H9 (cell line): ENCODE data around the gene BMP3. TPM values are rescaled to one million over a fixed set of nuclear protein-coding genes. Genes with fewer than 3 reads are reported as not detected.

Experiments
- DNase-seq: peaks from one replicate; pipeline ENCODE4 v3.0.0-alpha.2; 2017
- H2AFZ ChIP-seq: one replicate; pipeline ENCODE4 v1.6.1; 2013; ENCODE audit warnings: mild to moderate bottlenecking, low read length, control low read depth, moderate library complexity
- H2AK5ac ChIP-seq: 2 replicates; pipeline ENCODE4 v1.6.1; 2013; ENCODE audit warnings: low read length, control low read depth, mixed read lengths; ENCODE audit not compliant: insufficient read length
- H2BK120ac ChIP-seq: one replicate; pipeline ENCODE4 v1.6.1; 2013; ENCODE audit warnings: low read depth, mild to moderate bottlenecking, low read length, control low read depth, inconsistent platforms; ENCODE audit not compliant: poor library complexity, severe bottlenecking
- H2BK12ac ChIP-seq: 2 replicates; pipeline ENCODE4 v1.6.1; 2013; ENCODE audit warnings: low read length, control low read depth, mixed read lengths, low read depth; ENCODE audit not compliant: insufficient read length
- H2BK15ac ChIP-seq: 2 replicates; pipeline ENCODE4 v1.6.1; 2013; ENCODE audit warnings: low read depth, low read length, control low read depth
- H2BK20ac ChIP-seq: one replicate; pipeline ENCODE4 v1.6.1; 2013; ENCODE audit warnings: low read depth, mild to moderate bottlenecking, low read length, control low read depth, inconsistent platforms; ENCODE audit not compliant: poor library complexity, severe bottlenecking
- H2BK5ac ChIP-seq: 2 replicates; pipeline ENCODE4 v1.6.1; 2013; ENCODE audit warnings: low read length, control low read depth, mixed read lengths; ENCODE audit not compliant: insufficient read length
- H3K14ac ChIP-seq: 2 replicates; pipeline ENCODE4 v1.6.1; 2013; ENCODE audit warnings: low read length, control low read depth; ENCODE audit not compliant: insufficient read depth
- H3K18ac ChIP-seq: 2 replicates; pipeline ENCODE4 v1.6.1; 2013; ENCODE audit warnings: low read depth, mild to moderate bottlenecking, mixed read lengths, low read length, control low read depth; ENCODE audit not compliant: insufficient read length
- H3K23ac ChIP-seq: 2 replicates; pipeline ENCODE4 v1.6.1; 2013; ENCODE audit warnings: low read length, control low read depth, mixed read lengths, low read depth; ENCODE audit not compliant: insufficient read length
- H3K23me2 ChIP-seq: 2 replicates; pipeline ENCODE4 v1.6.1; 2013; ENCODE audit warnings: low read depth, mild to moderate bottlenecking, mixed read lengths, low read length, control low read depth; ENCODE audit not compliant: insufficient read length, poor library complexity, severe bottlenecking
- H3K27ac ChIP-seq: 2 replicates; pipeline ENCODE4 v1.5.1; 2013; ENCODE audit warnings: low read length, control low read depth, mixed read lengths, low read depth; ENCODE audit not compliant: insufficient read length
- H3K27me3 ChIP-seq: 2 replicates; pipeline ENCODE4 v1.6.1; 2013; ENCODE audit warnings: low read length, control low read depth, inconsistent platforms; ENCODE audit not compliant: insufficient read depth
- H3K4ac ChIP-seq: 2 replicates; pipeline ENCODE4 v1.6.1; 2013; ENCODE audit warnings: low read depth, mild to moderate bottlenecking, control low read depth, inconsistent platforms, low read length, moderate library complexity
- H3K4me1 ChIP-seq: 2 replicates; pipeline ENCODE4 v1.6.1; 2013; ENCODE audit warnings: low read length, control low read depth, inconsistent platforms; ENCODE audit not compliant: insufficient read depth
- H3K4me2 ChIP-seq: 2 replicates; pipeline ENCODE4 v1.6.1; 2013; ENCODE audit warnings: low read length, control low read depth, mixed read lengths; ENCODE audit not compliant: insufficient read length, insufficient read depth
- H3K56ac ChIP-seq: 2 replicates; pipeline ENCODE4 v1.6.1; 2013; ENCODE audit warnings: low read depth, mild to moderate bottlenecking, mixed read lengths, low read length, control low read depth; ENCODE audit not compliant: insufficient read length
- H3K79me1 ChIP-seq: 2 replicates; pipeline ENCODE4 v1.6.1; 2013; ENCODE audit warnings: low read depth, mild to moderate bottlenecking, moderate library complexity, low read length, control low read depth, inconsistent platforms; ENCODE audit not compliant: insufficient read depth, poor library complexity, severe bottlenecking
- H3K79me2 ChIP-seq: 2 replicates; pipeline ENCODE4 v1.6.1; 2013; ENCODE audit warnings: low read length, control low read depth, inconsistent platforms; ENCODE audit not compliant: insufficient read depth
- H3K9ac ChIP-seq: 2 replicates; pipeline ENCODE4 v1.6.1; 2013; ENCODE audit warnings: low read length, control low read depth, mixed read lengths; ENCODE audit not compliant: insufficient read length; ENCODE audit errors: extremely low read depth
- H3K9me3 ChIP-seq: one replicate; pipeline ENCODE4 v1.6.1; 2013; ENCODE audit warnings: low read depth, low read length, inconsistent platforms; ENCODE audit not compliant: control insufficient read depth
- H3T11ph ChIP-seq: one replicate; pipeline ENCODE4 v1.6.1; 2013; ENCODE audit warnings: mild to moderate bottlenecking, low read length, control low read depth, inconsistent platforms
- H4K20me1 ChIP-seq: one replicate; pipeline ENCODE4 v1.6.1; 2013; ENCODE audit not compliant: control insufficient read depth, insufficient read length, insufficient read depth
- H4K5ac ChIP-seq: 2 replicates; pipeline ENCODE4 v1.6.1; 2013; ENCODE audit warnings: low read depth, mild to moderate bottlenecking, mixed read lengths, low read length, control low read depth; ENCODE audit not compliant: insufficient read length
- H4K8ac ChIP-seq: replicated peaks from 2 replicates; pipeline ENCODE4 v1.6.1; 2013; ENCODE audit warnings: low read length, control low read depth, mixed read lengths, low read depth; ENCODE audit not compliant: insufficient read length
- H4K91ac ChIP-seq: 2 replicates; pipeline ENCODE4 v1.6.1; 2013; ENCODE audit warnings: low read depth, mild to moderate bottlenecking, moderate library complexity, mixed read lengths, low read length, control low read depth; ENCODE audit not compliant: insufficient read length
- H3K27ac Mint-ChIP-seq, 3 experiments: 2 replicates in 2 of 3; 3 replicates in 1 of 3; pipeline ENCODE4 v1.8.0; 2020 to 2021; ENCODE audit warnings: mixed read lengths in 3 of 3, mild to moderate bottlenecking in 1 of 3, moderate library complexity in 1 of 3
- H3K27me3 Mint-ChIP-seq: 2 replicates; pipeline ENCODE4 v1.8.0; 2021; ENCODE audit warnings: low read depth, mild to moderate bottlenecking, moderate library complexity, mixed read lengths
- H3K36me3 Mint-ChIP-seq, 3 experiments: 2 replicates in 2 of 3; 3 replicates in 1 of 3; pipeline ENCODE4 v1.8.0; 2020 to 2021; ENCODE audit warnings: low read depth in 3 of 3, mixed read lengths in 3 of 3; ENCODE audit not compliant: insufficient read depth in 1 of 3
- H3K4me1 Mint-ChIP-seq, 2 experiments: 2 replicates each; pipeline ENCODE4 v1.8.0; 2020; ENCODE audit warnings: mixed read lengths in 2 of 2
- H3K4me3 Mint-ChIP-seq, 2 experiments: 2 replicates in 1 of 2; 3 replicates in 1 of 2; pipeline ENCODE4 v1.8.0; 2020 to 2021; ENCODE audit warnings: mild to moderate bottlenecking in 2 of 2, mixed read lengths in 2 of 2, moderate library complexity in 1 of 2
- H3K9me3 Mint-ChIP-seq, 2 experiments: 2 replicates in 1 of 2; 3 replicates in 1 of 2; pipeline ENCODE4 v1.8.0; 2020; ENCODE audit warnings: mild to moderate bottlenecking in 2 of 2, mixed read lengths in 2 of 2, moderate library complexity in 1 of 2
- WGBS: extraction: QIAGEN DNeasy Blood & Tissue Kit; methylation state at CpG from one replicate; pipeline ENCODE4 v1.1.7; 2013; ENCODE audit warnings: missing lambda C conversion rate, low lambda C conversion rate, mixed read lengths; ENCODE audit not compliant: insufficient read length; ENCODE audit errors: extremely low coverage; 5-methylcytosine and 5-hydroxymethylcytosine counted together
- total RNA-seq: library from RNA; stranded (reverse); gene quantifications from 2 replicates; pipeline ENCODE4 v1.2.1, GENCODE V29; 2021
- TF ChIP-seq, protein P1 (sequence below): fragments of 200-600 bp; sonication (generic); conservative IDR thresholded peaks from 3 replicates; pipeline ENCODE4 v1.8.0; 2021; ENCODE audit warnings: antibody characterized with exemption, mild to moderate bottlenecking

The BMP3 gene
- total RNA-seq, 1 experiment from 2014 or later = not detected

DNA sequence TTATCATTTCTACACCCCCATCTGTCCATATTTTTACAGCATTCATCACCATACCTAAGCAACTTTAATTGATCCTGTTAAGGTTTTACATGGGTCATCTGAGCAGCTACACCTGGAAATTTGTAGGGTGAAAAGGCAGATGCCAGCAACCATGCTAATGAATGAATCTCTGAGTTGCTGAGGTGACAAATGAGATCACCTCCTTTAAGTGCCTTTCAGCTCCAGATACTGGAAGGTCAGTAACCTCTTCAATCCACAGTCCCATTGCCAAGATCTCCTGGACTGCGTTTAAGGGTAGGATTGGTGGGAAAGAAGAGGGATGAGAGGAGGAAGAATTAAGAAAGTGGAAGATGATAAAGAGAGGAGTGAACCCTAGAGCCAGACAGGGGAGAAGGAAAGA, 8.5 kb upstream of the BMP3 start:
- Mint-ChIP-seq H3K27me3 (peaks cover 29% of the 10 kb centered on the region), H3K4me3 (no peak overlapping the region), H3K36me3 (peaks cover 0 to under 1% (median under 1%) of the 10 kb centered on the region in 3 experiments; a peak in 1 of 7 replicates), H3K9me3 (peaks cover 0 to 4% of the 10 kb centered on the region in 2 experiments; a peak in 3 of 5 replicates), H3K4me1 (peaks cover 2% of the 10 kb centered on the region in 2 experiments), H3K27ac (no peak overlapping the region)
- H2BK15ac ChIP-seq = no peak overlapping the region
- H3K4me1 ChIP-seq = no peaks in the 10 kb centered on the region
- H4K91ac ChIP-seq = no peak overlapping the region
- TF ChIP-seq, protein P1, sequence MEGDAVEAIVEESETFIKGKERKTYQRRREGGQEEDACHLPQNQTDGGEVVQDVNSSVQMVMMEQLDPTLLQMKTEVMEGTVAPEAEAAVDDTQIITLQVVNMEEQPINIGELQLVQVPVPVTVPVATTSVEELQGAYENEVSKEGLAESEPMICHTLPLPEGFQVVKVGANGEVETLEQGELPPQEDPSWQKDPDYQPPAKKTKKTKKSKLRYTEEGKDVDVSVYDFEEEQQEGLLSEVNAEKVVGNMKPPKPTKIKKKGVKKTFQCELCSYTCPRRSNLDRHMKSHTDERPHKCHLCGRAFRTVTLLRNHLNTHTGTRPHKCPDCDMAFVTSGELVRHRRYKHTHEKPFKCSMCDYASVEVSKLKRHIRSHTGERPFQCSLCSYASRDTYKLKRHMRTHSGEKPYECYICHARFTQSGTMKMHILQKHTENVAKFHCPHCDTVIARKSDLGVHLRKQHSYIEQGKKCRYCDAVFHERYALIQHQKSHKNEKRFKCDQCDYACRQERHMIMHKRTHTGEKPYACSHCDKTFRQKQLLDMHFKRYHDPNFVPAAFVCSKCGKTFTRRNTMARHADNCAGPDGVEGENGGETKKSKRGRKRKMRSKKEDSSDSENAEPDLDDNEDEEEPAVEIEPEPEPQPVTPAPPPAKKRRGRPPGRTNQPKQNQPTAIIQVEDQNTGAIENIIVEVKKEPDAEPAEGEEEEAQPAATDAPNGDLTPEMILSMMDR = no peak
- no peaks in the 10 kb centered on the region for H4K20me1 ChIP-seq
- H3K18ac ChIP-seq = no peak overlapping the region
- no peaks in the 10 kb centered on the region for H3K27me3 ChIP-seq
- H2BK12ac ChIP-seq = peak overlapping the region; percentile 23
- H3T11ph ChIP-seq = no peak overlapping the region
- H3K23me2 ChIP-seq = no peaks in the 10 kb centered on the region
- no peak overlapping the region for H2BK120ac ChIP-seq
- no peak overlapping the region for H3K23ac ChIP-seq
- H3K56ac ChIP-seq = no peak overlapping the region
- H3K79me1 ChIP-seq = no peaks in the 10 kb centered on the region
- no peak overlapping the region for H3K27ac ChIP-seq
- no peak overlapping the region for H2BK5ac ChIP-seq
- no peaks in the 10 kb centered on the region for H3K9me3 ChIP-seq
- no peak for DNase-seq
- no peak overlapping the region for H3K9ac ChIP-seq
- no CpG with 5 or more reads among the region's 1 CpG for WGBS
- no peak overlapping the region for H3K4me2 ChIP-seq
- no peak overlapping the region for H2BK20ac ChIP-seq
- no peak overlapping the region for H2AFZ ChIP-seq
- H3K4ac ChIP-seq = no peak overlapping the region
- no peak overlapping the region for H2AK5ac ChIP-seq
- H4K5ac ChIP-seq = no peak overlapping the region
- H4K8ac ChIP-seq = no peak overlapping the region
- no peak overlapping the region for H3K14ac ChIP-seq
- H3K79me2 ChIP-seq = no peaks in the 10 kb centered on the region
